ENCODE measurements around the gene MOB3B. TPM values are rescaled to one million over a fixed set of nuclear protein-coding genes. Genes with fewer than 3 reads are reported as not detected.

The MOB3B gene
- polyA plus RNA-seq, 1 experiment = 0.04 TPM

DNA sequence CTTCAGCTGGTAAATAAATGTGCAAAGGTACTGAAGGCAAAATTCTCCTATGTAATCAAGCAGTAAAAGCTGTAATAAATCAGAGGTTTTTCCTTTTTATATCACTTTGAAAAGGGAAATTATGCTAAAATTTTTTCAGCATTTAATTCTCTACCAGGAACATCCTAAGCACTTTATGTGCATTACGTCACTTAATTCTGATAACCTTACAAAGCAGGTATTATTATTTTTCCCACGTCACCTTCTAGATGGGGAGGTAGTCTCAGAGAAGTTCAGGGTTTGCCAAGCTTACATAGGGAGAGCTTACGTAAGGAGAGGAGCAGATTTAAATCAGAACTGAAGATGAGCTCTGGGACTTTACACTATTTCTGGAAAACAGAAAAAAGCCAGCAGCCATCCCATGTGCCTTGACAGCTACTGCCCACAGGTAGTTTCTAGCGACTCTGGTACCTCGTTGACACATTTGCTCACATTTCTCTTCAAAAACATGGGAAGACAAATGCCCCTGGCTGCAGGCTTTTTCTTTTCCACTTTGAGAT lies 84.5 kb downstream of the MOB3B start:
- POLR2A ChIA-PET = no interaction called here

DNA sequence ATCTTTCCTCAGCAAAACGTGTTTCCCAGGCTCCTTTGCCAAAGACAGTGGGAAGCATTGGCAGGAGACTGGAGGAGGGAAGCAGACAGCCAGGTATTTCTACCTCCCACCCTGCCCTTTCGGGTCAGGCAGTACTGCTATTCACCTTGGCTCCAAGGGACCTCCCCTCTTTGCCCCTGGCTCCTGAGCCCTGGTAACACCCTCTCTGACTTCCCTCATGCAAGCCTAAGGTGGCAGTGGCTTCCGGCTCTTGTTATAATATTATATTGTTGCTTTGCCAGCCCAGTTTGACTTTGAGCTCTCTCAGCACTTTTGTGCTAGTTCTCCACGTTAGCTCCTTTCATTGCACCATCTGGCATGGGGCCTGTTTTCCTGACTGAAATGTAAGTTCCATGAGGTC lies 87.2 kb downstream of the MOB3B start:
- Histone ChIP-seq H3K36me3 (ENCODE audit: control insufficient read depth, insufficient read depth, low read length) (no peaks in the 10 kb centered on the region), H3K4me3 (ENCODE audit: low read depth, low read length) (no peak overlapping the region), H3K27me3 (ENCODE audit: control insufficient read depth, insufficient read depth, low read length) (no peaks in the 10 kb centered on the region)
- CTCF ChIA-PET = no interaction called here
- TF ChIP-seq, protein P1, sequence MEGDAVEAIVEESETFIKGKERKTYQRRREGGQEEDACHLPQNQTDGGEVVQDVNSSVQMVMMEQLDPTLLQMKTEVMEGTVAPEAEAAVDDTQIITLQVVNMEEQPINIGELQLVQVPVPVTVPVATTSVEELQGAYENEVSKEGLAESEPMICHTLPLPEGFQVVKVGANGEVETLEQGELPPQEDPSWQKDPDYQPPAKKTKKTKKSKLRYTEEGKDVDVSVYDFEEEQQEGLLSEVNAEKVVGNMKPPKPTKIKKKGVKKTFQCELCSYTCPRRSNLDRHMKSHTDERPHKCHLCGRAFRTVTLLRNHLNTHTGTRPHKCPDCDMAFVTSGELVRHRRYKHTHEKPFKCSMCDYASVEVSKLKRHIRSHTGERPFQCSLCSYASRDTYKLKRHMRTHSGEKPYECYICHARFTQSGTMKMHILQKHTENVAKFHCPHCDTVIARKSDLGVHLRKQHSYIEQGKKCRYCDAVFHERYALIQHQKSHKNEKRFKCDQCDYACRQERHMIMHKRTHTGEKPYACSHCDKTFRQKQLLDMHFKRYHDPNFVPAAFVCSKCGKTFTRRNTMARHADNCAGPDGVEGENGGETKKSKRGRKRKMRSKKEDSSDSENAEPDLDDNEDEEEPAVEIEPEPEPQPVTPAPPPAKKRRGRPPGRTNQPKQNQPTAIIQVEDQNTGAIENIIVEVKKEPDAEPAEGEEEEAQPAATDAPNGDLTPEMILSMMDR (IDR thresholded peaks at IDR 0.05; ENCODE audit: insufficient read depth, low read depth, low read length) = no peak
- no peak for DNase-seq (ENCODE audit: low read depth)
- POLR2A ChIA-PET = no interaction called here

More for the DNA sequence above, 84.5 kb downstream of the MOB3B start:
- TF ChIP-seq, protein P1 (IDR thresholded peaks at IDR 0.05; ENCODE audit: insufficient read depth, low read depth, low read length) = no peak
- H3K36me3 ChIP-seq (ENCODE audit: control insufficient read depth, insufficient read depth, low read length) = no peaks in the 10 kb centered on the region
- CTCF ChIA-PET = no interaction called here
- no peak for DNase-seq (ENCODE audit: low read depth)
- H3K4me3 ChIP-seq (ENCODE audit: low read depth, low read length) = no peak overlapping the region
- no peaks in the 10 kb centered on the region for H3K27me3 ChIP-seq (ENCODE audit: control insufficient read depth, insufficient read depth, low read length)

DNA sequence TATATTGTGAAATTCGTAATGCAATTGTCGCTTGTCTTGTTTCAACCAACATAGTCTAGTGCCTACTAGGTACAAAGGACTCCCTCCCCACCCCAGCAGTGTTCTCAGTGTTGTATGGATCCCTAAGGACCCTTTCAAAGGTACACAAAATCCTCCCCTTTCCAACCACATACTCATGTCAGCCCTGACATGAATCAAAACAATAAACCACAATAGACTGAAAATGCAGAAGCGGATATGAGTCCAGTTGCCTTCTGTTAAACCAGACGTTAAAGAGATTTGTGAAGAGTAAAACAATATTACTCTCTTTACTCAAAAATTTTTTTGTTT lies 87.9 kb downstream of the MOB3B start:
- no peaks in the 10 kb centered on the region for H3K27me3 ChIP-seq (ENCODE audit: control insufficient read depth, insufficient read depth, low read length)
- POLR2A ChIA-PET = no interaction called here
- no peaks in the 10 kb centered on the region for H3K36me3 ChIP-seq (ENCODE audit: control insufficient read depth, insufficient read depth, low read length)
- CTCF ChIA-PET = no interaction called here
- TF ChIP-seq, protein P1 (IDR thresholded peaks at IDR 0.05; ENCODE audit: insufficient read depth, low read depth, low read length) = no peak
- no peak overlapping the region for H3K4me3 ChIP-seq (ENCODE audit: low read depth, low read length)
- no peak for DNase-seq (ENCODE audit: low read depth)

DNA sequence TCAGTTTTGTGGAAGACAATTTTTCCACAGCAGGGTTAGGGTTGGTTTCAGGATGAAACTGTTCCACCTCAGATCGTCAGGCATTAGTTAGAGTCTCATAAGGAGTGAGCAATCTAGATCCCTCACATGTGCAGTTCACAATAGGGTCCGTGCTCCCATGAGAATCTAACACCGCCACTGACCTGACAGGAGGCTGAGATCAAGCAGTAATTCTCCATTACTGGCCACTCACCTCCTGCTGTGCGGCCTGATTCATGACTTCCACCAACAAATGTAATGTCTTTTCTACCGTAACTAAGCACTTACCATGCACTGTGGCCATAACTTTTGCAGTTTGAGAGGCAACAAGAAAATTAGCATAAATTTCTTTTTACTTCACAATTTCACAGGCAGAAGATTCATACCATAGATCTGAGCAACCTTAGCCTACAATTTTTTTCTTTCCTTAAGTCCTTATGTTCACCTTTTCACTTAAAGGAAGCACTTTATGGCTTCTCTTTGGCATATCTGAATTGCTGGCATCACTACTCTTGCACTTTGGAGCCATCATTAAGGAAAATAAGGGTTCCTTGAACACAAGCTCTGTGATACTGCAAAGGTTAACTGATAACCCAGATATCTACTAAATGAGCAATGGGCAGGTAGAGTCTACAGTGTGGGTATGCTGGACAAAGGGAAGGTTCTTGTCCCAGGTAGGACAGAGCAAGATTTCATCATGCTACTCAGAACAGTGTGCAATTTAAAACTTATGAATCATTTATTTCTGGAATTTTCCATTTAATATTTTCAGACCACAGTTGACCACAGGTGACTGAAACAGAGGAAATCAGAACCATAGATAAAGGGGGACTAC lies 88.5 kb downstream of the MOB3B start:
- POLR2A ChIA-PET = no interaction called here
- H3K4me3 ChIP-seq (ENCODE audit: low read depth, low read length) = no peak overlapping the region
- DNase-seq (ENCODE audit: low read depth) = no peak
- CTCF ChIA-PET = no interaction called here
- H3K27me3 ChIP-seq (ENCODE audit: control insufficient read depth, insufficient read depth, low read length) = no peaks in the 10 kb centered on the region
- H3K36me3 ChIP-seq (ENCODE audit: control insufficient read depth, insufficient read depth, low read length) = no peaks in the 10 kb centered on the region
- TF ChIP-seq, protein P1 (IDR thresholded peaks at IDR 0.05; ENCODE audit: insufficient read depth, low read depth, low read length) = no peak

DNA sequence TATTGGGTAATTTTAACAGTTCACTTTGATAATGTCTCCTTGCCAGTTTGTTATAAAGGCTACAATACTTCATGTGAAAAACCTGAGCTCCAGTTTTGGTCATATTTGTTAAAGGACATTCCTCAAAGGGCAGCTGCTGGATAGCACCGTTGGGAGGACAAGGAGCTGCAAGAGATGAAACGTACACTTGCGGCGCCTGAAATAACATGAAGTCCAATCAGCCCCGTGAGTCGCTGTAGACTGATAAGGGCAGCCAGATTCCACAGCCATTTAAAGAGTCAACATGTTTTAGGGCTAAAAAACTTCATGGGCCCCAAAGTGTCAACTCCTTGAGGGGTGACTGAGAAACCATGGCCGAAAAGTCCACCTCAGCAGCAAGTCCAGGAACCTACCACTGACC lies 91.1 kb downstream of the MOB3B start:
- CTCF ChIA-PET = interaction anchor here (1.5 kb wide), 1 partner anchor 10 kb away, joined by 4 read pairs; no protein-coding TSS in a partner anchor
- POLR2A ChIA-PET = no interaction called here
- TF ChIP-seq, protein P1 (IDR thresholded peaks at IDR 0.05; ENCODE audit: insufficient read depth, low read depth, low read length) = no peak
- DNase-seq (ENCODE audit: low read depth) = no peak
- Histone ChIP-seq H3K4me3 (ENCODE audit: low read depth, low read length) (no peak overlapping the region), H3K36me3 (ENCODE audit: control insufficient read depth, insufficient read depth, low read length) (no peaks in the 10 kb centered on the region), H3K27me3 (ENCODE audit: control insufficient read depth, insufficient read depth, low read length) (no peaks in the 10 kb centered on the region)
